CD14-positive monocyte (primary cell): Measurements from ENCODE around the gene ZXDC. TPM values are rescaled to one million over a fixed set of nuclear protein-coding genes. Genes with fewer than 3 reads are reported as not detected.

Source experiments
- DNase-seq, 3 donors: peaks; one replicate each; pipeline ENCODE4 v3.0.0-alpha.2; 2011 to 2022
- H2AFZ ChIP-seq: 2 replicates; pipeline ENCODE4 v1.6.0; 2012; ENCODE audit warnings: mild to moderate bottlenecking, low read depth, low read length, inconsistent platforms; ENCODE audit not compliant: insufficient read depth, poor library complexity, severe bottlenecking
- H3K27ac ChIP-seq, 2 donors: 1 replicate in 1 of 2; 2 replicates in 1 of 2; pipeline ENCODE4 v1.5.1; 2012 to 2013; ENCODE audit warnings: low read length in 2 of 2, control low read depth in 1 of 2, inconsistent platforms in 1 of 2, low read depth in 1 of 2, mild to moderate bottlenecking in 1 of 2
- H3K27me3 ChIP-seq, 2 donors: one replicate each; pipeline versions ENCODE4 v1.6.0 to v1.6.1; 2011 to 2013; ENCODE audit warnings: low read length in 2 of 2; ENCODE audit not compliant: control insufficient read depth in 2 of 2, insufficient read depth in 2 of 2
- H3K36me3 ChIP-seq, 2 donors: replicated peaks in 1 of 2; 1 replicate in 1 of 2; 2 replicates in 1 of 2; pipeline versions ENCODE4 v1.5.1 to v1.6.1; 2012 to 2013; ENCODE audit warnings: low read length in 2 of 2, control low read depth in 1 of 2, inconsistent platforms in 1 of 2, mild to moderate bottlenecking in 1 of 2; ENCODE audit not compliant: insufficient read depth in 2 of 2, control insufficient read depth in 1 of 2
- H3K4me1 ChIP-seq, 2 donors: 1 replicate in 1 of 2; 2 replicates in 1 of 2; pipeline versions ENCODE4 v1.5.1 to v1.6.1; 2012 to 2013; ENCODE audit warnings: low read length in 2 of 2, control low read depth in 1 of 2, inconsistent platforms in 1 of 2, mild to moderate bottlenecking in 1 of 2, moderate library complexity in 1 of 2; ENCODE audit not compliant: insufficient read depth in 2 of 2, control insufficient read depth in 1 of 2
- H3K4me2 ChIP-seq: replicated peaks from 2 replicates; pipeline ENCODE3; 2012; ENCODE audit warnings: low read length, moderate library complexity, mild to moderate bottlenecking; ENCODE audit not compliant: poor library complexity, severe bottlenecking; ENCODE audit errors: extremely low read depth
- H3K4me3 ChIP-seq, 3 experiments: fragments of 200-600 bp in 1 of 3; sonication (generic) in 1 of 3; replicated peaks in 1 of 3; 1 replicate in 2 of 3; 2 replicates in 1 of 3; pipeline ENCODE4 v1.5.1; 2011 to 2013; ENCODE audit warnings: low read length in 3 of 3, mild to moderate bottlenecking in 3 of 3, control low read depth in 2 of 3, low read depth in 2 of 3, inconsistent platforms in 1 of 3, moderate library complexity in 1 of 3
- H3K79me2 ChIP-seq: 2 replicates; pipeline ENCODE4 v1.6.0; 2012; ENCODE audit warnings: mild to moderate bottlenecking, control low read depth, inconsistent platforms, low read length, moderate library complexity; ENCODE audit not compliant: insufficient read depth
- H3K9ac ChIP-seq: 2 replicates; pipeline ENCODE4 v1.6.0; 2017; ENCODE audit warnings: low read length, mild to moderate bottlenecking; ENCODE audit not compliant: insufficient read depth, poor library complexity, severe bottlenecking
- H3K9me3 ChIP-seq, 2 donors: replicated peaks in 1 of 2; 1 replicate in 1 of 2; 2 replicates in 1 of 2; pipeline versions ENCODE4 v1.5.1 to v1.6.1; 2012 to 2013; ENCODE audit warnings: low read length in 2 of 2, control low read depth in 1 of 2; ENCODE audit not compliant: control insufficient read depth in 1 of 2, insufficient read depth in 1 of 2
- H4K20me1 ChIP-seq: 2 replicates; pipeline ENCODE4 v1.6.0; 2012; ENCODE audit warnings: mild to moderate bottlenecking, low read length, control low read depth, moderate library complexity; ENCODE audit not compliant: insufficient read depth
- H3K27ac Mint-ChIP-seq, 7 donors: one replicate each; pipeline ENCODE4 v1.8.0; 2020; ENCODE audit warnings: mild to moderate bottlenecking in 7 of 7, mixed read lengths in 7 of 7, moderate library complexity in 6 of 7, inconsistent platforms in 2 of 7
- H3K27me3 Mint-ChIP-seq, 3 donors: one replicate each; pipeline ENCODE4 v1.8.0; 2021 to 2022; ENCODE audit warnings: low read depth in 3 of 3, mild to moderate bottlenecking in 3 of 3, mixed read lengths in 3 of 3, moderate library complexity in 3 of 3, inconsistent platforms in 1 of 3
- H3K36me3 Mint-ChIP-seq, 2 donors: one replicate each; pipeline ENCODE4 v1.8.0; 2020; ENCODE audit warnings: mixed read lengths in 2 of 2, inconsistent platforms in 1 of 2, mild to moderate bottlenecking in 1 of 2
- H3K4me1 Mint-ChIP-seq: one replicate; pipeline ENCODE4 v1.8.0; 2020; ENCODE audit warnings: mild to moderate bottlenecking, mixed read lengths
- H3K4me3 Mint-ChIP-seq, 2 donors: one replicate each; pipeline ENCODE4 v1.8.0; 2020; ENCODE audit warnings: mild to moderate bottlenecking in 2 of 2, mixed read lengths in 2 of 2, moderate library complexity in 1 of 2
- H3K9me3 Mint-ChIP-seq, 7 donors: one replicate each; pipeline ENCODE4 v1.8.0; 2020 to 2022; ENCODE audit warnings: mixed read lengths in 7 of 7, mild to moderate bottlenecking in 6 of 7, moderate library complexity in 6 of 7, inconsistent platforms in 2 of 7
- WGBS: methylation state at CpG from one replicate; pipeline ENCODE4 v1.1.5; 2013; ENCODE audit warnings: missing lambda C conversion rate; ENCODE audit not compliant: insufficient coverage; 5-methylcytosine and 5-hydroxymethylcytosine counted together
- intact Hi-C, 2 donors: fragments of 100-400 bp; cut with micrococcal nuclease; formaldehyde crosslinking; loops; one replicate each; pipeline versions ENCODE4 v1.15.0 to v1.15.1; 2023
- polyA plus RNA-seq, 3 donors: library from polyadenylated mRNA; depleted of rRNA in 1 of 3; unstranded in 2 of 3; stranded (reverse) in 1 of 3; fragments of 300-500 nt in 2 of 3; fragments of >200 nt in 1 of 3; fragmentation: Illumina TruSeq in 2 of 3; gene quantifications; 1 replicate in 2 of 3; 2 replicates in 1 of 3; pipeline ENCODE4 v1.2.3, GENCODE V29; 2012 to 2021
- TF ChIP-seq, protein P1 (sequence below): fragments of 200-600 bp; IDR thresholded peaks from one replicate; pipeline ENCODE4 v1.8.0; 2022; ENCODE audit warnings: antibody characterized with exemption, mild to moderate bottlenecking

ZXDC gene
- polyA plus RNA-seq, 3 donors: 6.3 to 44.8 (median 9.7) TPM

DNA sequence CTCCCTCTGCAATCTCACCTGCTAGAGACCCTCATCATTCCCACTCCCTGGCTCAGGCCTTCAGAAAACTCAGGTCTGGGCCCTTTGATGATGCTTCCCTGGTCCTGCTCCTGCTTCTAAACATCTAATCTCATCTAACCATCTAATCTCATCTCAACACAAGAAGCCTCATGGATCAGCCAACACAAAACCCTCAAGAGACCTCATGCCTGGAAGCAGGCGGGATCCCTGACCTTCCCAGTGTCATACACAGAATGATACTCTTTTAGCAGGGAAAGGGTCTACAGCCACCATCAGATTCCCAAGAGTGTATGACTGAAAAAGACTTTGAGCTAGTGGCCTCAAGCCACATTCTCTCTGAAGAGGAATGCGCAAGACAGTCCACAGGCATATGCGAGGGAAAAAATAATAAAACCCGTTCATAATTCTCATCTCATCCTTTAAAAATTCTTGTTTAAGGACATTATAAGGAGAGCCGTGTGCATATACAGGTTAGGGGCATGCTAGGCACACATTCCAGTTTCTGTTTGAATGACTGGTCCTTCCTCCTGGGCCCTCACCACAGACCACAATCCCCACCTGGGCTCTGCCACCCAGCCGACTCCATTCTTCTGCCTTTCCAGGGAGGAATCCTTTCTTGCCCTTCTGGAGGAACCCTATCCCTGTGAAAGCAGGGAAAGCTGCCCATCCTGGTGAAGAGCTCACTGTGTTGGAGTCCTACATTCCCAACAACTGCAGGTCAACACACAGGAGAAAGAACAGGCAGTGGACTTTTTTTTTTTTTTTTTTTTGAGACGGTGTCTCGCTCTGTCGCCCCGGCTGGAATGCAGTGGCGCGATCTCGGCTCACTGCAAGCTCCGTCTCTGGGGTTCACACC is 2.2 kb downstream of the ZXDC start:
- Histone ChIP-seq H3K27ac (peak overlapping the region; percentile 89 to 95), H3K4me3 (peak overlapping the region in 2 of 3 experiments; percentile 37 to 77), H4K20me1 (peaks cover 58% of the 10 kb centered on the region), H3K27me3 (no peaks in the 10 kb centered on the region), H3K79me2 (peaks cover 60% of the 10 kb centered on the region), H3K9me3 (no peaks in the 10 kb centered on the region), H2AFZ (no peak overlapping the region), H3K36me3 (peaks cover 30 to 31% of the 10 kb centered on the region in 2 donors), H3K4me1 (peaks cover 44 to 53% of the 10 kb centered on the region in 2 donors), H3K9ac (peak overlapping the region; percentile 53), H3K4me2 (peak overlapping the region; percentile 79)
- TF ChIP-seq, protein P1, sequence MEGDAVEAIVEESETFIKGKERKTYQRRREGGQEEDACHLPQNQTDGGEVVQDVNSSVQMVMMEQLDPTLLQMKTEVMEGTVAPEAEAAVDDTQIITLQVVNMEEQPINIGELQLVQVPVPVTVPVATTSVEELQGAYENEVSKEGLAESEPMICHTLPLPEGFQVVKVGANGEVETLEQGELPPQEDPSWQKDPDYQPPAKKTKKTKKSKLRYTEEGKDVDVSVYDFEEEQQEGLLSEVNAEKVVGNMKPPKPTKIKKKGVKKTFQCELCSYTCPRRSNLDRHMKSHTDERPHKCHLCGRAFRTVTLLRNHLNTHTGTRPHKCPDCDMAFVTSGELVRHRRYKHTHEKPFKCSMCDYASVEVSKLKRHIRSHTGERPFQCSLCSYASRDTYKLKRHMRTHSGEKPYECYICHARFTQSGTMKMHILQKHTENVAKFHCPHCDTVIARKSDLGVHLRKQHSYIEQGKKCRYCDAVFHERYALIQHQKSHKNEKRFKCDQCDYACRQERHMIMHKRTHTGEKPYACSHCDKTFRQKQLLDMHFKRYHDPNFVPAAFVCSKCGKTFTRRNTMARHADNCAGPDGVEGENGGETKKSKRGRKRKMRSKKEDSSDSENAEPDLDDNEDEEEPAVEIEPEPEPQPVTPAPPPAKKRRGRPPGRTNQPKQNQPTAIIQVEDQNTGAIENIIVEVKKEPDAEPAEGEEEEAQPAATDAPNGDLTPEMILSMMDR: no peak
- H3K27me3 Mint-ChIP-seq: no peaks in the 10 kb centered on the region
- H3K9me3 Mint-ChIP-seq: peaks cover 0 to under 1% (median 0%) of the 10 kb centered on the region in 7 donors
- intact Hi-C loops: loop anchor here (10.0 kb wide), 2 partner anchors 119 to 559 kb away; partner anchors contain the start of gene KLF15 (in 1 of the 2)
- peaks cover 50% of the 10 kb centered on the region for H3K4me1 Mint-ChIP-seq
- 0% methylated on average over 1 of the region's 14 CpGs for WGBS
- H3K36me3 Mint-ChIP-seq: peaks cover 29 to 34% of the 10 kb centered on the region in 2 donors
- peak overlapping the region; percentile 95 to 99 (median 98) for H3K27ac Mint-ChIP-seq
- peak overlapping the region; percentile 87 to 88 for H3K4me3 Mint-ChIP-seq
- DNase-seq: peak in 1 of 3 donors; percentile 22

DNA sequence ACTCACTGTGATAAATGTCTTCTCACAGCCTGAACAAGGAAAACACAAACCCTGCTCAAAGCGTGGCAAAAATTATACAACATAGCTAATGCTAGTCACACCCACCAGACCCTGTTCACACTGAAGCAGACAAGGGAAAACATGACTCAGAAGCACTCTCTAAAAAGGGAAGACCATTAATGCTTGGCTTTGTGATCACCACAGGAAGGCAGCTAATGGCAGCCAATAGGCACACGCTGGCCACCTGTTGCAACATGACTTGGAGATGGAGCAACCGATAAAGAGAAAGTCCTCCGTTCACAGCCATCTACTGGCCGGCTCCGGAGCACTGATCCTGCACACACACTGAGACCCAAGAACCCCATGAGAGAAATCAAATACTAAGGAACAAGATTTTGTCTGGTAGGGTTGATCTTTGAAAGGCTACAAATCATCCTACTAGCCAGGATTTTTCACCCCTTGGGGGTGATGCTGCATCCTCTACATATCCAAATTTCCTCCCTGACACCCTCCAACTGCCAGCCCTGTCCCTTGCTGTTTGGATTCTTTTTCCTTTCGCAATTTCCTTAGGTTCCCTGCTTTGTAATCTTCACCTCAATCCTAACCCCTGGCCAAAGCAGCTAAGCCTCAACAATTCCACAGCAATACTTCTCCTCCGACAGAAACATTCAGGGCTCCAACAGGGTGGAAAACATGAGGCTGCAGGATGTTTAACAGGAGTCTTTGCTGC is 3.2 kb downstream of the ZXDC start:
- H3K27me3 ChIP-seq: no peaks in the 10 kb centered on the region
- H3K4me1 Mint-ChIP-seq: peaks cover 61% of the 10 kb centered on the region
- DNase-seq: peak; percentile 95 to 99 (median 98)
- peaks cover 69% of the 10 kb centered on the region for H4K20me1 ChIP-seq
- TF ChIP-seq, protein P1: peak; percentile 36
- H3K9me3 ChIP-seq: no peaks in the 10 kb centered on the region
- intact Hi-C loops: loop anchor here (10.0 kb wide), 2 partner anchors 118 to 558 kb away; partner anchors contain the start of gene KLF15 (in 1 of the 2)
- peaks cover 39 to 42% of the 10 kb centered on the region in 2 donors for H3K36me3 ChIP-seq
- peaks cover 71% of the 10 kb centered on the region for H3K79me2 ChIP-seq
- peak overlapping the region; percentile 15 to 77 (median 37) for H3K4me3 ChIP-seq
- H3K27me3 Mint-ChIP-seq: no peaks in the 10 kb centered on the region
- peak overlapping the region; percentile 89 to 95 for H3K27ac ChIP-seq
- H3K9me3 Mint-ChIP-seq: peaks cover 0 to 3% (median 0%) of the 10 kb centered on the region in 7 donors
- peak overlapping the region; percentile 79 for H3K4me2 ChIP-seq
- WGBS: 14% methylated on average over 2 of the region's 8 CpGs
- peaks cover 55 to 64% of the 10 kb centered on the region in 2 donors for H3K4me1 ChIP-seq
- no peak overlapping the region for H2AFZ ChIP-seq
- peaks cover 38 to 44% of the 10 kb centered on the region in 2 donors for H3K36me3 Mint-ChIP-seq
- peak overlapping the region; percentile 95 to 99 (median 98) for H3K27ac Mint-ChIP-seq
- peak overlapping the region; percentile 87 to 88 for H3K4me3 Mint-ChIP-seq
- H3K9ac ChIP-seq: peak overlapping the region; percentile 53
